Fibroblast of pulmonary artery (primary cell): ENCODE measurements around the gene USP10.

ENCODE experiments used
- DNase-seq: peaks from one replicate; pipeline ENCODE4 v3.0.0-alpha.2; 2010; ENCODE audit warnings: low read depth
- H3K4me3 ChIP-seq: replicated peaks from 2 replicates; pipeline ENCODE4 v1.5.1; 2011; ENCODE audit warnings: low read depth, mild to moderate bottlenecking, control low read depth, low read length, moderate library complexity
- TF ChIP-seq, protein P1 (sequence below): IDR thresholded peaks from 2 replicates; pipeline ENCODE4 v1.5.1; 2011; ENCODE audit warnings: mild to moderate bottlenecking, control low read depth, low read length, inconsistent platforms; ENCODE audit errors: missing control alignments

USP10 gene

DNA sequence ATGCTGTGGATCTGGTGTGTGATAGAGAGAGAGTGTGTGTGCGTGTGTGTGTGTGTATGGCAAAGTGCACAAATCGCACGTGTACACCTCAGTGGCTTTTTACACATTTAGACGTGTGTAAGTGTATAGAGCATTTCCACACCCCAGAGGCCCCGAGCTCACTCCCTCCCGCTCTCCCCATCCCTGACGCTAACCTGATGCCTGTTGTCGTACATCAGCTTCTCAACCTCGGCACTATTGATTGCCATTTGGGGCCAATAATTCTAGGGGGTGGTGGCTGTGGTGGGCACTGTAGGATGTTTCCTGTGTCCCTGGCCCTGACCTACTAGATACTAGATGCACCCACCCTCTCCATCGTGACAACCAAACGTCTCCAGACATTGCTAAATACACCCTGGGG, 89.6 kb downstream of the USP10 start:
- TF ChIP-seq, protein P1, sequence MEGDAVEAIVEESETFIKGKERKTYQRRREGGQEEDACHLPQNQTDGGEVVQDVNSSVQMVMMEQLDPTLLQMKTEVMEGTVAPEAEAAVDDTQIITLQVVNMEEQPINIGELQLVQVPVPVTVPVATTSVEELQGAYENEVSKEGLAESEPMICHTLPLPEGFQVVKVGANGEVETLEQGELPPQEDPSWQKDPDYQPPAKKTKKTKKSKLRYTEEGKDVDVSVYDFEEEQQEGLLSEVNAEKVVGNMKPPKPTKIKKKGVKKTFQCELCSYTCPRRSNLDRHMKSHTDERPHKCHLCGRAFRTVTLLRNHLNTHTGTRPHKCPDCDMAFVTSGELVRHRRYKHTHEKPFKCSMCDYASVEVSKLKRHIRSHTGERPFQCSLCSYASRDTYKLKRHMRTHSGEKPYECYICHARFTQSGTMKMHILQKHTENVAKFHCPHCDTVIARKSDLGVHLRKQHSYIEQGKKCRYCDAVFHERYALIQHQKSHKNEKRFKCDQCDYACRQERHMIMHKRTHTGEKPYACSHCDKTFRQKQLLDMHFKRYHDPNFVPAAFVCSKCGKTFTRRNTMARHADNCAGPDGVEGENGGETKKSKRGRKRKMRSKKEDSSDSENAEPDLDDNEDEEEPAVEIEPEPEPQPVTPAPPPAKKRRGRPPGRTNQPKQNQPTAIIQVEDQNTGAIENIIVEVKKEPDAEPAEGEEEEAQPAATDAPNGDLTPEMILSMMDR: no peak
- no peak for DNase-seq
- no peak overlapping the region for H3K4me3 ChIP-seq

DNA sequence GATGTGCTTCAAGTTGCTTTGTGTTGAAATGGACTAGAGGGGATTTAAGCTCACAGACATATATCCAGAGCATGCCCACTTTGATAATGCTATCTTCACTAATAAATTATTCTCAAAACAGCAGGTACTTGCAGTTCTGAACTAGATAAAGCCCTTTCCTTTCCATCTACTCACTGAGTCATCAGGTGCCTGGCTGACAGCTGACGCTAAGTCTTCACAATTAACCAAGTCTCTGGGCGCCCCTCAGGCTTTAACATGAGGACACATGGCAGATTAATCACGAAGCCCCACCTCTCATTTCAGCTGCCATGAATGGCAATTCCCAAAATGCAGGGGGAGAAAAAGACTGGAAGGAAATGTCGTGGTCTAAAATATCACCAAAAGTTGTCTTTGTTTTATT, 90.5 kb downstream of the USP10 start:
- no peak for DNase-seq
- no peak overlapping the region for H3K4me3 ChIP-seq
- TF ChIP-seq, protein P1: no peak

DNA sequence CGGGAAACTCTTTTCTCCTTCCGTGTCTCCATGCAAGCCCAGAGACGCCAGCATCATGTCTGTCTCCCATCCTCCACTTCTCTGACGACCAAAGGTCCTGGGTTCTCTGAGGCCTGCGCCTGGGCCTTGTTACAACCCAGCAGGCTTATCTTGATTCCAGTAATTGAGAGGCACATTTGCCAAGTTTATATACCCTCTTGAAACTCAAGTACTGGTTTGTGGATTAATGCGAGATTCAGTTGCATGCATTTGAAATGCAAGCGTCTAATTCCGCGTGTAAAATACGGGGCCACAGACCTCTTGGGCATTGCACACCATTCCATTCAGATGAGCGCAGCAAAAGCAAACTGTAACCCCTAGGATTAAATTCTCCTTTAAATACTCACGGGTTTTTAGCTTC, 91.3 kb downstream of the USP10 start:
- DNase-seq: no peak
- TF ChIP-seq, protein P1: no peak
- H3K4me3 ChIP-seq: no peak overlapping the region

DNA sequence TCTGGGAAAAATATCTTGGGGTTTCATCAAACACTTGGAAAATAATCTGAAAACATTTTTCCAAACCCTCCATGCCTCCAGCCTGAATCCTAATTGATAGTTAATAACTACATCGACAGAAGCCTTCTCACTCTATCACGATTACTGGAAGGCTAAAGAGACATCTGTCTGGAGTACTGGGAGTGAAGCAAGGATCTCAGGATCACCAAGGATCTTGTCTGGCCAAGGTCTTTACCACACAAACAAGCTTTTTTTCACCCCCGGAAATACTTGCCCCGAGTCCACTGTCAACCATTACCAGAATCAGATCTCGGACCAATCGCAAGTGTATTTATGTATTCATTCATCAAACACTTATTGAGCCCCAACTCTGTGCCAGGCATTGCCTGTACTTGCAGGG, 91.7 kb downstream of the USP10 start:
- TF ChIP-seq, protein P1: no peak
- no peak overlapping the region for H3K4me3 ChIP-seq
- no peak for DNase-seq

DNA sequence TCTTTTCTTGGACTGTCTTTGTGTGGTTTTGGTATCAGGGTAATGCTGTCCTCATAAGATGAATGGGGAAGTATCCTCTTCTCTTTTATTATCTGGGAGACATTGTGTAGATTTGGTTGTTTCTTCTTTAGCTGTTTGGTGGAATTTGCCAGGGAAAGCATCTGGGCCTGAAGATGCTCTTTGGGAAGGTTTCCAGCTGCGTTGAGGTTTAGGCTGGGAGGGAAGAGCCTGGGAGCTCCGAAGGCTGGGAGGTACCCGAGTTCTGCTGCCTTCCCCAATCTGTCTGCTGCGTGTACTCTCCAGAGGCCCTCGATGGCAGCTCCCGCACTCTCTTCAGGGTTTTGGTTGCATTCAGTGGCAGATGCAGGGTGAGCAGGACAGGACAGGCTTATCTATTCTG, 94.4 kb downstream of the USP10 start:
- no peak overlapping the region for H3K4me3 ChIP-seq
- TF ChIP-seq, protein P1: no peak
- no peak for DNase-seq

DNA sequence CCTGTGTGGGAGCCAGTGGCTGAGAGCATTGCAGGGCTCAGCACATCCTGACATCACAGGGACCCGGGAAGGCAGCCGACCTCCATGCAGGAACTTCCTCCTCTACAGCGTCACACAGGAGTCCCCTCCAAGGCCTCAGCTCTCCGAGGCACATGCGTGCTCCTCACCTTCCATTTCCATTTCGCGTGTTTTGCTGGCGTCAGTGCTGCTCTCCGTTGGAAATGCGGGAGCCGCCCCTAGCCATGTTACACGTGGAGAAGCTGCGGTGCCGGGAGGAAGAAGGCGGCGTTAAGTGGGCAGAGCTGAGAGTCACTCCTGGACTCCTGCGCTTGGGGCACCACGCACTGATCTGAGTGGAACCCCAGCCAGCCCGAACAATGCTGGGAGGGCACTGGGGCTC, 94.8 kb downstream of the USP10 start:
- TF ChIP-seq, protein P1: no peak
- DNase-seq: no peak
- H3K4me3 ChIP-seq: no peak overlapping the region

DNA sequence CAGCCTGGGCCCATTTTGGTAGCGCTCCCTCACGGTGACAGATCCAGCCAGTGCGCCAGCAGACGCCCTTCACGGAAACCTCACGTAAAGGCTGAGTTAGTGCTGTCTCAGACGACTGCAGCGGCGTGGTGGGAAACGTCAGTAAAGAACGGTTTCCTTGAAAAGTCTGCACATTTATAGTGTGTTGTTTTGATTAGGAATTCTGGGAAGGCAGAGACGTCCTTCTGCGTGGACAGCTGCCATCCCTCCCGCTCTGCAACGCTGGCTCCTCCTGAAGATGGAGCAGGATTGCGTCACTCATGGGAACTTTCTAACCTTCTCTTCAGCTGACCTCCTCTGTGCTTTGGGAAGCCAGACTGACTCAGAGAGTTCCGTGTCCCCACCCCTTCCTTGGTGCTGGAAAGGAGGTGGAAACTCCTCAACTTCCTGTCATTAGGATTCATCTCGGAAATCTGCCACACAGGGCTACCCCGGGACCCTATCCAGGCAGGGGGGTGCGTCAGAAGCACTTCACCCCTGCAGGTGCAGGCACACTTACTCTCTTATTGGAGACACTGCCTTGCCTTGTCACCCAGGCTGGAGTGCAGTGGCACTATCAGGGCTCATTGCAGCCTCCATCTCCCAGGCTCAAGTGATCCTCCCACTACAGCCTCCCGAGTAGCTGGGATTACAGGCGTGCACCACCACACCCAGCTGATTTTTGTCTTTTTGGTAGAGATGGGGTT, 95.7 kb downstream of the USP10 start:
- TF ChIP-seq, protein P1: no peak
- DNase-seq: peak; percentile 99
- peak overlapping the region; percentile 5 for H3K4me3 ChIP-seq
